Mammary epithelial cell (primary cell): Measurements from ENCODE around the gene ATOH1.

Experiments used
- EZH2 ChIP-seq: IDR thresholded peaks from 2 replicates; pipeline ENCODE4 v1.6.1; 2012; ENCODE audit warnings: low read length, inconsistent platforms, borderline replicate concordance
- TF ChIP-seq, protein P1 (sequence below), 2 donors: IDR thresholded peaks in 1 of 2; conservative IDR thresholded peaks in 1 of 2; 2 replicates each; pipeline ENCODE4 v1.5.1; 2011 to 2012; ENCODE audit warnings: inconsistent platforms in 2 of 2, low read length in 2 of 2, mild to moderate bottlenecking in 2 of 2, control low read depth in 1 of 2, low read depth in 1 of 2; ENCODE audit not compliant: insufficient read depth in 1 of 2; ENCODE audit errors: extremely low read depth in 1 of 2

DNA sequence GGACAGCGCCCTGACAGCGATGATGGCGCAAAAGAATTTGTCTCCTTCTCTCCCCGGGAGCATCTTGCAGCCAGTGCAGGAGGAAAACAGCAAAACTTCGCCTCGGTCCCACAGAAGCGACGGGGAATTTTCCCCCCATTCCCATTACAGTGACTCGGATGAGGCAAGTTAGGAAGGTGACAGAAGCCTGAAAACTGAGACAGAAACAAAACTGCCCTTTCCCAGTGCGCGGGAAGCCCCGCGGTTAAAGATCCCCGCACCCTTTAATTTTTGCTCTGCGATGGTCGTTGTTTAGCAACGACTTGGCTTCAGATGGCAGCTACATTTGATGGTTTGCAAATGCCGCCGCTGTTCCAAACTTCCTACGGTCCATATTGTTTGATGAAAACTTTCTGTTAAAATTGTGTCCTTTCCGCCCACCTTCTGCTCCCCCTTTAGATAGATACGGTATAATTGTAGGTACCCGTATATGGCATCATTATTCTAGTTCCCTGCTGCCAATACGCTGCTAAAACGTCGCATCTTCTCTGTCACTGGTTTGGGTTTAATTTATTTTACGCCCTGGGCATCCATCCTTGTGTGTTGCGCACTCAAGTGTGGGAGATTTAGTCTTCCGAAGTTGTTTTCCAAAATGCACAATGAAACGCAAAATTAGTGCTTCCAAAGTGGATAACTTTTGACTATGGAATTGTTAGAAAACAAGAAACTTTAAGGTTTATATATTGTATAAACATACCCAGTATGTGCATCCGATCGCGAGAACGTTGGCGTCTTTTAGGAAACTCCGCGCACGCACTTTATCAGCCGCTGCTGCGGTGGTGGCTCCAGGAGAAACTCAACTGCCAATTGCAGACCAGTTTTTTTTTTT lies 1.5 kb downstream of the ATOH1 start:
- TF ChIP-seq, protein P1, sequence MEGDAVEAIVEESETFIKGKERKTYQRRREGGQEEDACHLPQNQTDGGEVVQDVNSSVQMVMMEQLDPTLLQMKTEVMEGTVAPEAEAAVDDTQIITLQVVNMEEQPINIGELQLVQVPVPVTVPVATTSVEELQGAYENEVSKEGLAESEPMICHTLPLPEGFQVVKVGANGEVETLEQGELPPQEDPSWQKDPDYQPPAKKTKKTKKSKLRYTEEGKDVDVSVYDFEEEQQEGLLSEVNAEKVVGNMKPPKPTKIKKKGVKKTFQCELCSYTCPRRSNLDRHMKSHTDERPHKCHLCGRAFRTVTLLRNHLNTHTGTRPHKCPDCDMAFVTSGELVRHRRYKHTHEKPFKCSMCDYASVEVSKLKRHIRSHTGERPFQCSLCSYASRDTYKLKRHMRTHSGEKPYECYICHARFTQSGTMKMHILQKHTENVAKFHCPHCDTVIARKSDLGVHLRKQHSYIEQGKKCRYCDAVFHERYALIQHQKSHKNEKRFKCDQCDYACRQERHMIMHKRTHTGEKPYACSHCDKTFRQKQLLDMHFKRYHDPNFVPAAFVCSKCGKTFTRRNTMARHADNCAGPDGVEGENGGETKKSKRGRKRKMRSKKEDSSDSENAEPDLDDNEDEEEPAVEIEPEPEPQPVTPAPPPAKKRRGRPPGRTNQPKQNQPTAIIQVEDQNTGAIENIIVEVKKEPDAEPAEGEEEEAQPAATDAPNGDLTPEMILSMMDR (conservative IDR thresholded peaks at IDR 0.05 in 1 of 2, IDR thresholded peaks at IDR 0.05 in 1 of 2; ENCODE audit: extremely low read depth in 1 of 2, insufficient read depth in 1 of 2, low read depth in 1 of 2, low read length in 2 of 2), result no peak
- TF ChIP-seq EZH2, result peak; percentile 47
